Raji (cell line): ENCODE data around the gene OR13A1.

Experiments used
- POLR2A ChIP-seq: IDR thresholded peaks from 2 replicates; pipeline ENCODE4 v1.6.1; 2011; ENCODE audit warnings: low read depth, low read length, control low read depth; ENCODE audit not compliant: insufficient read depth

OR13A1 gene, protein sequence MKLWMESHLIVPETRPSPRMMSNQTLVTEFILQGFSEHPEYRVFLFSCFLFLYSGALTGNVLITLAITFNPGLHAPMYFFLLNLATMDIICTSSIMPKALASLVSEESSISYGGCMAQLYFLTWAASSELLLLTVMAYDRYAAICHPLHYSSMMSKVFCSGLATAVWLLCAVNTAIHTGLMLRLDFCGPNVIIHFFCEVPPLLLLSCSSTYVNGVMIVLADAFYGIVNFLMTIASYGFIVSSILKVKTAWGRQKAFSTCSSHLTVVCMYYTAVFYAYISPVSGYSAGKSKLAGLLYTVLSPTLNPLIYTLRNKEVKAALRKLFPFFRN

GRCh38 chr10:45315508-45315907 is at the start of gene OR13A1:
TSS of gene OR13A1 (minus strand) at chr10:45315608. CDS start at chr10:45304422, 11,186 bp downstream.
- TF ChIP-seq POLR2A, result no peak

DNA sequence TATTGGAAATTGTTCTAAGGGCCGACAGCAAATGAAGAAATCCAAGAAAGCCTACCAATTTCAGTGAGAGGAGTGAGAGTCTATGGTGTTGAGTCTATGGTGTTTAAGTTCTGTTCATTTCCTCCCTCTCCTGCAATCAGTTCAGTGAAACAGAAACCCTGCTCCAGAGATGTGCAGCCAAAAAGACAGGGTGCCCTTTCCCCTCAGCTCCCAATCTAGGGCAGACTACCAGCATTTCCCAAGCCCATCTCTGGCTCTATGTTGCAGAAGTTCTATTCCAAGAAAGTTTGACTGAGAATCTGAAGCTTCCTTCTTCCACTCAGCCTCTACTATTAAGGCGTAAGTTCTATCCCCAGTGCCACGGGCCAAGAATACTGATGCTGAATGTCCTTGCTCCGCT is 40.1 kb upstream of the OR13A1 start:
- TF ChIP-seq POLR2A, result no peak

DNA sequence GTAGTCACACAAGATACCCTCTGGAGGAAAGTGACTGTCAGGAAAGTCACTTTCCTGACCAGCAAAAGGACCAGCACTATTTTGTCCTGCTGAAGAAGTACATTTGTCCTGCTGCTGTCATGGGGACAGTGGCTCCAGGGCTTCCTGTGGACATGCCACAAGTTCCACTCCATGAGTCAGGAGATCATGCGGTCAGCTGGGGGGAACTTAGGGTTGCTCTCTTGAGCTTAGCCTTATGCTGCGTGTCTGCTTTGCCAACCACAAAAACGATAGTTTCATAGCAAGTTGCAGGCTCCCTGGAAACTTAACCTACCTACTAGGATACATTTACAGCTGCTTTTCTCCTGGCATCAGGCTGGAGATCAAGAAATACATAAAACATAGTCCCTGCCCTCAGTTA is 38.9 kb upstream of the OR13A1 start:
- TF ChIP-seq POLR2A, result no peak

DNA sequence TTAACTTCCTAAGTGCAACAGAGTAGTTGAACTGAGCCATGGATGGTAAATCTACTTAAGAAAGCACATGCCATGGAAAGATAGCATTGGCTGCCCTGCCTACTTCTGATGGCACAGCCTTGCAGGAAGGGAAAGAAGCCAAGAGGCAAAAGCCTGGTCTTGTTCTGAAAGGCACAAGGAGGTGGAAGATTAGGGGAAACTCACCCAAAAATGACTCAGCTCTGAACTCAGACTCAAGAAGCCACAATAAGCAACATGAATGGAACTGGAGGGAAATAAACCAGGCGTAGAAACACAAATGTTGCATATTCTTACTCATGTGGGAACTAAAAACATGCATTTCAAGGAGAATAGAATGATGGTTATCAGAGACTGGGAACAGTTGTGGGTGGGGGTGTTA is 37.8 kb upstream of the OR13A1 start:
- no peak for TF ChIP-seq POLR2A

- TF ChIP-seq POLR2A, result no peak
Observed at GRCh38 chr10:45339894-45340293, 24.5 kb upstream of the OR13A1 start.

- TF ChIP-seq POLR2A, result no peak
Observed at GRCh38 chr10:45325116-45325515, 9.7 kb upstream of the OR13A1 start.

DNA sequence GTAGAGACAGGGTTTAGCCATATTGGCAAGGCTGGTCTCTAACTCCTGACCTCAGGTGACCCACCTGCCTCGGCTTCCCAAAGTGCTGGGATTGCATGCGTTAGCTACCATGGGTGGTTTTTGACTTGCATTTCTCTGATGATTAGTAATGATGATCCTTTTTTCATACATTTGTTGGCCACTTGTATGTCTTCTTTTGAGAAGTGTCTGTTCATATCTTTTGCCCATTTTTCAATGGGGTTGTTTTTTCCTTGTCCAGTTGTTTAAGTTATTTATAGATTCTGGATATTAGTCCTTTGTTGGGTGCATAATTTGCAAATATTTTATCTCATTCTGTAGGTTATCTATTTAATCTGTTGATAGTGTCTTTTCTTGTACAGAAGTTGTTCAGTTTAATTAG is 4.3 kb upstream of the OR13A1 start:
- no peak for TF ChIP-seq POLR2A

DNA sequence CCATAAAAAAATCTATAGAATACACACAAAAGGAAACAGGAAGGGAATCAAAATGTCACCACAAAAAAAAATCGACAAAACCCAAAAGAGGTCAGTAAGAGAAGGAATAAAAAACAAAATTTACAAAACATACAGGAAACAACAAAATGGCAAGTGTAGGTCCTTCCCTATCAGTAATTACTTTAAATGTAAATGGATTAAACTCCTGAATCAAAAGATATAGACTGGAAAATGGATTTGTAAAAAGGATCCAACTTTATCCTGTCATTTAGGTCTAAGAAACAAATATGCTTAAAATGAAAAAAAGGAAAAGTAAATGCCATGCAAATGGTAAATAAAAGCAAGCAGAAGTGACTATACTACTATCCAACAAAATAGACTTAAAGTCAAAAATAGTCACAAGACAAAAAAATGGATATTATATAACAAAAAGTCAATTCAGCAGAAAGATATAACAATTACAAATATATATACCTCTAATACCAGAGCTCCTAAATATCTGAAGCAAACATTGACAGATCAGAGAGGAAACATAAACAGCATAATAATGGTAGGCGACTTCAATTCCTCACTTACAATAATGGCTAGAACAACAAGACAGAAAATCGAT is 2.0 kb downstream of the OR13A1 start:
- TF ChIP-seq POLR2A, result no peak

DNA sequence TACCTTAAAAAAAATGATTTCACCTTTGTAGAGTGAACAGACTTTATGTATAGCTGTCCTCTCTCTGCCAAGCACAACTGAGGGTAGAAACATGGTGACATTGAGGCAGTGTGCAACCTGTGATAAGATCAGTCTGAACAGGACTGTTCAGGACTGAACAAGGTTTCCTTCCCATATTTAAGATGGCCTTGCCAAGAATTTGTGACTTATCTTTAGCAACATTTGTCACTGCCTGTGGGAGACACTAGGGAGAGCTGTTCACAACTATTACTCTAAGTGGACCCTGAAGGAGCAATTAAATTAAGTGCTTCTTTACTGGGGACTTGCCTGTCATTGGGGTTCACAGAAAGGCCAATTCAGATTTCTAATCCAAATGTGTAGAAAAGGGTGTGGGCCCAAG is 6.7 kb downstream of the OR13A1 start:
- no peak for TF ChIP-seq POLR2A

GRCh38 chr10:45302573-45302972 is 12.8 kb downstream of the OR13A1 start:
- no peak for TF ChIP-seq POLR2A

- TF ChIP-seq POLR2A, result no peak
Observed at GRCh38 chr10:45294681-45295080, 20.7 kb downstream of the OR13A1 start.

- no peak for TF ChIP-seq POLR2A
Observed at GRCh38 chr10:45286980-45287379, 28.4 kb downstream of the OR13A1 start.

DNA sequence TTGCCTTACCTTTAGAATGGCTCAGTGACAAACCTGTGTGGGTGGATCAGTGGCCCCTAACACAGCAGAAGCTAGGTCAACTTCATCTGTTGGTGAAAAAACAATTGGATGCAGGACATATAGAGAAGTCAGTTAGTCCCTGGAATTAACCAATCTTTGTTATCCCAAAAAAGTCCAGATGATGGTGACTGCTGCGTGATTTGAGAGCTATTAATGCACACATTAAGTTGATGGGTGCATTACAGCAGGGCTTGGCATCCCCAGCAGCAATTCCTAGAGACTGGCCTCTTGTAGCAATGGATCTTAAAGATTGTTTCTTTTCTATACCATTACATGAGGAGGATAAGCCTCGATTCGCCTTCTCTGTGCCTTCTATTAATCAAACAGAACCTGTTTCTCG is 33.3 kb downstream of the OR13A1 start:
- no peak for TF ChIP-seq POLR2A

- TF ChIP-seq POLR2A, result no peak
Observed at GRCh38 chr10:45280113-45280760, 35.2 kb downstream of the OR13A1 start.

GRCh38 chr10:45279682-45280081 is 35.7 kb downstream of the OR13A1 start:
- no peak for TF ChIP-seq POLR2A

GRCh38 chr10:45278860-45279498 is 36.4 kb downstream of the OR13A1 start:
- no peak for TF ChIP-seq POLR2A
